Adrenal gland (tissue), 5 donors: Measurements from ENCODE around the gene ENDOG.

Experiments
- CTCF ChIP-seq, 6 experiments: fragments of 450-650 bp in 4 of 6; fragments of 200-600 bp in 2 of 6; sonication (generic) in 1 of 6; IDR thresholded peaks; 1 replicate in 5 of 6; 2 replicates in 1 of 6; pipeline versions ENCODE4 v1.5.1 to v1.8.0; 2016 to 2021; ENCODE audit warnings: antibody characterized with exemption in 6 of 6, mild to moderate bottlenecking in 2 of 6, moderate library complexity in 1 of 6
- POLR2A ChIP-seq, 2 donors: fragments of 450-650 bp; IDR thresholded peaks; one replicate each; pipeline ENCODE4 v1.6.1; 2017; ENCODE audit warnings: antibody characterized with exemption in 2 of 2, mild to moderate bottlenecking in 2 of 2, moderate library complexity in 1 of 2
- donor health status: DM: no; HTN: no; CAD: no.

DNA sequence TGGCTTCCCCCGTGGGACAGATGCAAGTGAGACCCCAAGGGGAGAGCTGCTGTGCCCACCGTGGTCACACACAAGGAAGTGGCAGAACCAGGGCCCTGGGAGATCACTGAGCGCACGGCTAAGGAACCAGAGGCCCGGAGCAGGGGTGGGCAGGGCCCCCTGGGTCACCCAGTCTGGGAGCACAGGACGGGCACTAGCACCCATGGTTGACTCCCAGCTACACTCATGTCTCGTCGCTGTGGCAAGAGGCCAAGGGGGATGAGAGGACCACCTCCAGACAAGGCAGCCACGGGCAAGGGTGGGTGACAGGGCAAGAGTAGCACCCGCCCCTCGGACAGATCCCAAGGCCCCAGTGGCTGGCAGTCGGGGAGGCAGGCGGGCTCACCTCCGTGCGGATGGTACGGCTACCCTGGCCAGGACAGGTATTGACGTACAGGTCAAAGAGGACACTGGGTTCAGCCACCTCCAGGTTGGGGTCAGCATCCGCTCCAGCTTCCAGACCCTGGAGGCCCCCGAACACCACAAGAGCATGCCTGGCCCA is 5.1 kb downstream of the ENDOG start:
- TF ChIP-seq CTCF (IDR thresholded peaks at IDR 0.05) (no peak), POLR2A (IDR thresholded peaks at IDR 0.05) (no peak)
